NCI-H2227 treated with DMSO at 0.1 percent for 48 hours (cell line): ENCODE data around the gene CSH1.
"Not testable (repeated sequence)": the region's sequence is repeated elsewhere in the genome, so short reads cannot be mapped to it uniquely, and the experiment has no call there.

Experiments
- DNase-seq: peaks from one replicate; lab custom pipeline; 2025; lab: John Stamatoyannopoulos, UW

Gene CSH1

DNA sequence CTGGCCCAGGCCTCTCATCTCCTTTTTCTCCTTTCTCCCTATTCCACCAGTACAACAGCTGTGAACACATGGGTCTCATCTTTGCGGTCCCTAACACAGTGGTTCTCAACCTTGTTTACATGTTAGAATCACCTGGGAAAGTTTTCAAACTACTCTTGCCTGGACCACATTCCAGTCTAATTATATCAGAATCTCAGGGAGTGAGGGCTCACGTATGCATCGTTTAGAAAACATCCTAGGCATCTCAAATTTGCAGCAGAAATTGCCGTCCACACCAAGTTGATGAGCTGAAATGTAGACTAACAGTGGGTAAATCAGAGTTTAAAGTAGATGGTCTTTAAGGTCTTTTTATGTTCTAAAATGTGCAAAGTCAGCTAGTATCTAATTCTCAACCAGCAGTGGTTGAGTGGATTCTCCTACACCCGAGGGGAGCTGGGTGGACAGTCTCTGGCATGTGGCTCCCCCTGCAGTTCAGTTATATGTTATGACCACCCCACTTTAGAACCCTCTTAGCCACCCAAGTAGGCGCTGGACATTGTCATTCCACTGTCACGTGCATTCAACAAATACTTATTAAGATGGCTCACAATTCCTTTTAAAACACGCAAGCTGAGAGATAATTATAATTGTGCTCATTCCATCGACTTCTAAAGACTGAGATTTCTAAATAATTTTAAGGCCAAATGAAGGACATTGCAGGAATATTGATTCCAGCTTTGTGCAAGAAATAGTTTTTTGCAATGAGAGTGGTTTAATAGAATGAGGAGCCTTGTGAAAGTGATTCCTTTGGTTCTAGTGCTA lies 26.7 kb downstream of the CSH1 start:
- DNase-seq: not testable (repeated sequence)

DNA sequence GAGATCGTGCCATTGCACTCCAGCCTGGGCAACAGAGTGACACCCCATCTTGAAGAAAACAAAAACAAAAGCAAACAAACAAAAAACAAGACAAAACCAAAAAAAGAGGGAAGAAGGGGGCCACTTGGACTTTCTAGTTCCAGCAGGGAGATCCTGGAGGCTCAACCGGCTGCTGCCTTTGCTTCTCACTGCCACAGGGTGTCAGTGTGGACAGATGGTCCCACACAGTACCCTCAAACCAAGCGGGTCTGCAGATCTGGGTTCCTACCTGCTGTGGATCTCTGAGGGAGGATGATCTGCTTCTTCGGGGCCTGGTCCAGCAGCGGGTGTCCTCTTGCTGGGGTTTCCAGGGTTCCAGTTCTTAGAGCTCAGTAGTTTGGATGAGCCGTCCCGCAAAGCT lies 29.7 kb downstream of the CSH1 start:
- DNase-seq: not testable (repeated sequence)

DNA sequence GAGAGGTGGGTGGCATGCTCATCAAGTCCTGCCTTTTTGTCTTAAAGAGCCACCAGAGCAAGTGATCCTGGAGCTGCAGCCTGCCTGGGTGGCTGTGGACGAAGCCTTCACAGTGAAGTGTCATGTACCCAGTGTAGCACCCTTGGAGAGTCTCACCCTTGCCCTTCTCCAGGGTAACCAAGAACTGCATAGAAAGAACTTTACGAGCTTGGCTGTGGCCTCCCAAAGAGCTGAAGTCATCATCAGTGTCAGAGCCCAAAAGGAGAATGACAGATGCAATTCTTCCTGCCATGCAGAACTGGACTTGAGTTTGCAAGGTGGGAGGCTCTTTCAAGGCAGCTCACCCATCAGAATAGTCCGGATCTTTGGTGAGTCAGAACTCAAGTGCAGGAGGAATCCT lies 37.1 kb downstream of the CSH1 start:
- DNase-seq: no peak

DNA sequence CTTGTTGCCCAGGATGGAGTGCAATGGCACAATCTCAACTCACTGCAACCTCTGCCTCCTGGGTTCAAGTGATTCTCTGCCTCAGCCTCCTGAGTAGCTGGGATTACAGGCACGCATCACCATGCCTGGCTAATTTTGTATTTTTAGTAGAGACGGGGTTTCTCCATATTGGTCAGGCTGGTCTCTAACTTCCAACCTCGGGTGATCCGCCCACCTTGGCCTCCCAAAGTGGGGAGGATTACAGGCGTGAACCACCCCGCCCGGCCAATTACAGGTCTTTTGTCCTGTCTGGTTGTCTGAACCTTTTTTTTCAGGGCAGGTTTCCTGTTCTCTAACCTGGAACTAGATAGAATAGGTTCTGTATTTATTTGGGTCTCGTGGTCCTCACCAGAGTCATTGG lies 39.9 kb downstream of the CSH1 start:
- DNase-seq: not testable (repeated sequence)

DNA sequence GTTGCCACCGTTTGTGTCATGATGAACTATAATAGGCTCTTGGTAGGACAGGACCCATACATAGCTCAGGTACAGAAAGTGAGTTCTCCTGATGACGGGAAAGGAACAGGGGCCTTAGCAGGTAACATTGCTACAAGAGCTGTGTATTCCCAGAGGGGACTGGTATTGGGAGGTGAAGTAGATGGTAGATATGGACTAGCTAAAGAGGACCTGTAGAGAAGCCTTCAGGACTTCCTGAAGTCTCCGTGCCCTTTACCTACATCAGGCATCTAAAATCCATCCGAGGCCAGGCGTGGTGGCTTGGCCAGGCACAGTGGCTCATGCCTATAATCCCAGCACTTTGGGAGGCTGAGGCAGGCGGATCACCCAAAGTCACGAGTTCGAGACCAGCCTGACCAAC lies 41.2 kb downstream of the CSH1 start:
- no peak for DNase-seq

DNA sequence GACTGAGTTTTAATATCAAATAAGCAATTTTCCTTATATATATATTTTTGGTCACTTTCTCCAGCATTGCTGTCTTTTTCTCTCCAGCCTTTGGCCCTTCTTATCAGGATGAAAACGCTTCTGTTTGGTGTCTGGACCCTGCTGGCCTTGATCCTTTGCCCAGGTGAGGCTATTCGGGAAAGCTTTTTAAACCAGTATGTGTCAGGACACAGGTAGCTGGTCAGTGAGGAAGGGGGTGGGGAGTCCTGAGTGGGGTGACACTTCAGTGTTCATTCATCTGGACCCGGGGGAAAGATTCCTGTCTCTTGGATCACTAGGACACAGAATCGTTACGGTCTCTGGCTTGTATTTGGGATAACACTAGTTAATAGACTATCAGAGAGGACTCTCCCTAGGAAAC lies 41.7 kb downstream of the CSH1 start:
- no peak for DNase-seq

DNA sequence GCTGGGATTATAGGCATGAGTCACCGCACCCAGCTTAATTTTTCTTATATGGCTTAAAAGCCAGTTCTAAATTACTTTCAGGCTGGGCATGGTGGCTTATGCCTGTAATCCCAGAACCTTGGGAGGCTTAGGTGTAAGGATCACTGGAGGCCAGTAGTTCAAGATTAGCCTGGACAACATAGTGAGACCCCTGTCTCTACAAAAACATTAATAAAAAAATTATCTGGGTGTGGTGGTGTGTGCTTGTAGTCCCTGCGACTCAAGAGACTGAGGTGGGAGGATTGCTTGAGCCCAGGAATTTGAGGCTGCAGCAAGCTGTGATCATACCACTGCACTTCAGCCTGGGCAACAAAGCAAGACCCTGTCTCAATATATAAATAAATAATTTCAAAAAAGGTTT lies 43.1 kb downstream of the CSH1 start:
- DNase-seq: no peak

DNA sequence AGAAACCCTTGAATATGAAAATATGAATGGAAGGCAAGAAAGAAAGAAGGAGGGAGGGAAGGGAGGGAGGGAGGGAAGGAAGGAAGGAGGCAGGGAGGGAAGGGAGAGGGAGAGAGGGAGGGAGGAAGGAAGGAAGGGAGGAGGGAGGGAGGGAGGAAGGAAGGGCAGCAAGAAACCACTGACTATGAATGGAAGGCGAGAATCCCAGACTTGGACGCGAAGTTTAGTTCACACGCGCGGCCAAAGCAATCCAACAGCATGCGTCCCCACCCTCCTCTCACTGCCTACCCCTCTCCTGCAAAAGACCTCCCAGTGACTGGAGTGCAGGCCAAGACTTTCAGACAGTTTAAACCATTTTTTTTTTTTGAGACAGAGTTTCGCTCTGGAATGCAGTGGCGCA lies 46.0 kb downstream of the CSH1 start:
- no peak for DNase-seq

DNA sequence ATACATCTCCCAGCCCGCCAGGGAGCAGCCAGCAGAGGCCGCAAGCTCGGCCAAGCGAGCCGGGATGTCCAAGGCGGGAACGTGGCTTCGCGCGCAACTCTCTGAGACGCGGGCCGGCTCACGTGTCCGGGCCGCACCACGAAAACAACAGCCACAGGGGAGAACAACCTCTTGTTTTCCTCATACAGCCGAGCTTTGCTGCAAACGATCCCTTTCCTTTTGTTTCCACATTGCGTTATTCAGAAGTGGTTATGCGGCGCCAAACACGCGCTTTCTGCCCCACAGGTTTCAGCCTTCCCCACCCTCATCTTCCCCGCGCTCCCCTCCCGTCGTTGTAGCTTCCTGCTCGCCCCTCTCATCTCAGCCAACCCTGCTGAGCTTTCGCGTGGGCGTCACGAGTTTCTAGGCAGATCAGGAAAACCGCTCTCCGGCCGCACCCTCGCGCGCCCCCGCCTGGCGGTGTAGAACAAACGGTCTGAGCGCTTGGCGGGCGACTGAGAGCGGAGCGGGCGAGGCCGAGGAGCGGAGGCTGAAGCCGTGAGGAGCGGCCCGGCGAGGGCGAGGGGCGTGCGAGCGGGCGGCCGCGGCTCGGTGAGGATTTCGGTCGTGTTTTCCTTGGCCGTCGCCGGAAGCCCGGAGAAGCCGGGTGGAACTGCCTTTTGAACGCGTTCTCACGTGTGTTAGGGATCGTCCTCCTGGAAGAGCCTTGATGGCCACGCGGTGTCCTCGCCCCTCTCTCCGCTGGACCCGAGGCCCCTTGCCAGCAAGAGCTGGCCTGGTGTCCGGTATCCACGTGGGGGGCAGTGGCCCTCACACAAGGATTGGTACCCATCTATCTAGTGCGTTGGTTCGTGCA lies 47.3 kb downstream of the CSH1 start:
- DNase-seq: no peak

DNA sequence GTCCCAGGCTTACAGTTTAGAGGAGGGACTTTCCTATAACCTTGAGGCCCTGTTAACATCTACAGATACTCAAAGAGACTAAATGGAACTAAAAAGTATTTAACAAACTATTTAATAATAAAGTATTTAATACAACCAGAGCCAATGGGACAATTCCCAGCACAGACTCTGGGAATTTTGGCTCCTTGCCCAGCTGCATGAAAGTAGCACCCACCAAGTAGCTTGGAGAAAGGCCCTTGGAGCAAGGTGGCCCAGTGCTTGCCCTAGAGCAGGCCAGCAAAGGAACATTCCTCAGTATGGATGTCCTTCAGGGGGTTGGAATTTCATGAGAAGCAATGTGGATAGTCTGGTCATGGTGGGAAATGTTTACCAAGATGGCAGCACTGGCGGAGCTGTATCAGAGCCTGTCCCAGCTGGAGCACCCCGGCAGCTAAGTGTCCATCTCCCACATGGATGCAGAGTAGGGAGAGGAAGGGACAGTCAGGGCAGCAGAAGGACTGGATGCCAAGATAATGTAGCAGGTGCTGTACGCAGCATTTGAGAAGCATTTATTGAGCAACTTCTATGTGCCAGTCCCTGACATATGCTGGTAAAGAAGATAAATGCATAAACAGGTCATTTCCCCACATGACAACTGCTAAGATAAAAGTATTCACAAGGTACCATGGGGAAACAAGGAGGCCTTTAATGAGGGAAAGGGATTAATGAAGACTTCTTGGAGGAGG lies 48.7 kb downstream of the CSH1 start:
- DNase-seq: no peak

DNA sequence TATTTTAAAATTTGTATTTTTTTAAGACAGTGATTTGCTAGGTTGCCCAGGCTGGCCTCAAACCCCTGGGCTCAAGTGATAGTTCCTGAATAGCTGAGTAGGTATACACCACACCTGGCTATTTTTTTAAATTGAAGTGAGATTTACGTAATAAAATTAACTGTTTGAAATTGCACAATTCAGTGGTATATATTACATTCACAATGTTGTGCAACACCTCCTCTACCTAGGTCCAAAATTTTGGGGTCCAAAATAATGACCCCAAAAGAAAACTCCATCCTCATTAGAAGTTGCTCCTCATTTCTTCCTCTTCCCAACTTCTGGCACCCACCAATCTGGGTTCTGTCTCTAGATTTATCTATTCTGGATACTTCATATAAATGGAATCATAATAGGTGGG lies 50.9 kb downstream of the CSH1 start:
- no peak for DNase-seq
